Stimulated activated CD8-positive, alpha-beta memory T cell treated with anti-CD3 and anti-CD28 coated beads, Interleukin-4, amount 100 ng/mL, for 24 hours (primary cell): Measurements from ENCODE around the gene GPR32.
A peak's percentile ranks its signal among the peaks of the same experiment; 100 is the strongest.
"Not testable (repeated sequence)": the region's sequence is repeated elsewhere in the genome, so short reads cannot be mapped to it uniquely, and the experiment has no call there.

ENCODE experiments used
- DNase-seq: peaks from one replicate; pipeline ENCODE4 v3.0.0-alpha.2; 2020; ENCODE audit warnings: low read depth

GPR32 gene

DNA sequence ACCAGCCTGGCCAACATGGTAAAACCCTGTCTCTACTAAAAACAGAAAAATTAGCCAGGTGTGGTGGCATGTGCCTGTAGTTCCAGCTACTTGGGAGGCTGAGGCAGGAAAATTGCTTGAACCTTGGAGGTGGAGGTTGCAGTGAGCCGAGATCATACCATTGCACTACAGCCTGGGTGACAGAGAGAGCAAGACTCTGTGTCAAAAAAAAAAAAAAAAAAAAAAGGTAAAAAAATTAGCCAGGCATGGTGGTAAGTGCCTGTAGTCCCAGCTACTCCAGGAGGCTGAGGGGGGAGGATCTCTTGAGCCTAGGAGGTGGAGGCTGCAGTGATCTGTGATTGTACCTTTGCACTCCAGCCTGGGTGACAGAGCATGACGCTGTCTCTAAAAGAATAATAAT lies at the start of gene GPR32:
Gene GPR32, plus strand, starts transcription at position 301 of the 400 bp plus-strand sequence. CDS start 137 bp downstream, outside the sequence.
- DNase-seq: not testable (repeated sequence)

DNA sequence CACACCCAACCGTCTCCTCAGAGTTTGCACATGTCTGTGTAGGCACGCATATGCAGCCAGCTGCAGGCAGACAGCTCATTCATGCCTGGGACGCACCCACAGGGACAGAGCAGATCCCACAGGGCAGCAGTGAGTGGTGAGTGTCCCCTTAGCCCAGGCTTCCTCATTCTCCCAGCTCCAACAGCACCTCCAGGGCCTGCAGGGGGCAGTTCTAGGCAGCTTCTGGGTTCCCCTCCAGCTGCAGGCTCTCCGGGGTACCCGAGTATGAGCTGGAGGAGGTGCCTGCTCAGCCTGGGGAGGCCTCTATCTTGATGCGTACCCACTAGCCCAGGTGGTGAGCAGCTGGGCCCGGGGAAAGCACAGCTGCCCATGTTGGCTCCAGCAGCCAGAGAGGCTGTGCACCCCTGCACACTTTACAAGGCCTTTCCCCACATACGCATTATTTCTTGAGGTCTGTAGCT lies 49.3 kb upstream of the GPR32 start:
- DNase-seq: no peak

DNA sequence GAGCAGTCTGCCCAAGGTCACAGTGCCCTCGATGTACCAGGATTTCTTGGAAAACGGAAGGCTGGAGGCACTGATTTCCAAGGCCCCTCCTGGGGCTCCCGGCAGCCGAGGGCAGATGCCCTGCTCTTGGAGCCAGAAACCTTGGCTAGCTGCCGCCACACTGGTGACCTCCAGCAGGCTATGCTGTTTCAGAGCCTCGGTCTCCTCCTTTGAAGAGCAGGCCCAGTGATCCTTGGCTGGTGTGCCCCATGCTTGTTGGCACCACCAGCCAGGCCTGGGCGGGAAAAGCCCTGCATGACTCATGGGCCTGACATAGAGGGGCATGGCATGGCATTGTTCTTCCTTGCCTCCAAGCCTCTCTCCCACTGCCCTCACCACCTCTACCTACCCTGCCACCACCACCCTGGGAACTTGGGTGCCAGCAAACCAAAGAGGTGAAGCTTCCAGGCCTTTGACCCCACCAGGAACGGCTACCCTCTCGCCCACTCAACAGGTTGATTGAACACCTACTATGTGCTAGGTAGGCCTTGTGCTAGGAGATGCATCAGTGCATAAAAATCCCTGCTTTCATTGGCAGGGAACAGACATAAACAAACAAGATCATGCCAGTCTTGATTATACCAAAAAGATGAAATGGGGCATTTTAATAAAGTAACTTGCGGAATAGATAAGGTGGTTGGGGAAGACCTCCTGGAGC lies 48.7 kb upstream of the GPR32 start:
- no peak for DNase-seq

DNA sequence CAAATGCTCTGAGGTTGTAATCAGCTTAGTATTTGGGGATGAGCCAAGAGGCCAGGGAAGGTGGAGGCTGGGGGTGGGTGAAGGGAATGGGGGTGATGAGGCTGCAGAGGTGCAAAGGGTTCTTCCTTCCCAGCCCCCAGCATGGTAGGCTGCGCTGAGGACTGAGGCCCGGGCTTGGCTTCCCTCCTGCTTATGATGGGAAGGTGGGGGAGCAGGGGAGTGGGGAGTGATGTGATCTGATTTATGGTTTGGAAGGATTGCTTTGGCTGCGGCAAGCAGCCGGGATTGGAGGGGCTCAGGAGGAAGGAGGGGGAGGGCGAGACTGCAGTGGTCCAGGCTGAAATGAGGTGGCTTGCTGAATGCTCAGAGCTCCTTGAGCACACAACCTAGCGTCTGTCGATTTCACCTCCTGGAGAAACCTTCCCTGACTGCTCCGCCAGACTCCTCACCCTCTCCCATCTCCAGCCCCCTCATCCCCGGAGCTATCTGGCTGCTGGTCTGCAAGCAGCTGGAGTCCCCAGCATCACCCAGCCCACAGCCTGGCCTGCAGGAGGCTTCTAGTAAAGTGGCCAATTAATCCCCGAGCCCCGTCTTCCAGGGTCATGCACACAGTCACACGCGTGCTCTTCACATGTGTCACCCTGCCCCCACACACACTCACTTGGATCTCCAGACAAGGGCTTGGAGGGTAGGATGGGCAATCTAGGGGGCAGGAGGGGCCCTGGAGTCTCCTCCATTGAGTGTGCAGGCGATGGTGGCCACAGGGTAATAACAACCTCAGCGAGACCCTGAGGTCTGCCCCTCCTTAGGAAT lies 47.9 kb upstream of the GPR32 start:
- DNase-seq: no peak

DNA sequence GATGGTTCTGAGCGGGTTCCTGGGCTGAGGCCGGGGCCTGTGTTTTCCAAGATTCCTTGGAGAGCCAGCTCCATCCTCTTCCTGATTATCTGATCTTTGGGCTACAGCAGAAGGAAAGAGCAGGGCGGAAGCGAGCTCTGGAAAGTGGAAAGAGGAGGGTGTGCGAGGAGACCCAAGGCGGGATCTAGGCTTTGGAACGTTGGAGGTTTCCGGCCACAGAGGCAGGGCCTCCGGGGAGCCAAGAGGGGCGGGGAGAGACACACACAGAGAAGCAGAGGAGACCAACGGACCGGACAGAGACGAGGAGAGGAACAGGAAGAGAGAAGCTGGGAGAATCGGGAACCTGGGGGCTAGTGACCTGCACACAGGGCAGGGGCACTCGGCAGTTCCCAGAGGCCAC lies 47.2 kb upstream of the GPR32 start, which contains the start of gene CLEC11A:
Gene CLEC11A, plus strand, starts transcription at position 296 of the 400 bp plus-strand sequence. CDS start 162 bp downstream, outside the sequence.
- DNase-seq: no peak

DNA sequence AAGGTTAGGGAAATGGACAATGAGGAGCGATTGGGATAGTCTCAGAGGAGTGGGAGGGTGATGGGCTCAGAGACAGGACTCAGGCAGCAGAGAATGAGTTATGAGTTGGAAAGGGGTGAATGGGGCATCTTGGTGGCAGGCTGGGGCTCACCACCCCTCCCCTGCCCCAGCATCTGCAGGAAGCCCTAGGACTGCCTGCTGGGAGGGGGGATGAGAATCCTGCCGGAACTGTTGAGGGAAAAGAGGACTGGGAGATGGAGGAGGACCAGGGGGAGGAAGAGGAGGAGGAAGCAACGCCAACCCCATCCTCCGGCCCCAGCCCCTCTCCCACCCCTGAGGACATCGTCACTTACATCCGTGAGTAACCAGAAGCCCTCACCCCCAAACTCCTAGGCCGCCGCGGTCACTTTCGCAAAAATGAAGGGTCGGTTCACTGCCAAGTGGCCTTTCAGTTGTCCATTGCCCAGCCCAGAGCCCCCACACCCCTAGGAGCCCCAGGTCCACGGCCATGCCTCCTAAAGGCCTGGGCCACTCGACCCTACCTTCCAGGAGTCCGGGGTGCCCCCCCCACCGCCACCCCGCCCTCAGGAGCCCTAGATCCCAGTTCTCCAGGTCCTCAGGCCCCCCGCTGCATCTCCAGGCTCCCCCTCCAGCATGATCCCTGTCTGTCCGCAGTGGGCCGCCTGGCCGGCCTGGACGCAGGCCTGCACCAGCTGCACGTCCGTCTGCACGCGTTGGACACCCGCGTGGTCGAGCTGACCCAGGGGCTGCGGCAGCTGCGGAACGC lies 46.3 kb upstream of the GPR32 start:
- no peak for DNase-seq

DNA sequence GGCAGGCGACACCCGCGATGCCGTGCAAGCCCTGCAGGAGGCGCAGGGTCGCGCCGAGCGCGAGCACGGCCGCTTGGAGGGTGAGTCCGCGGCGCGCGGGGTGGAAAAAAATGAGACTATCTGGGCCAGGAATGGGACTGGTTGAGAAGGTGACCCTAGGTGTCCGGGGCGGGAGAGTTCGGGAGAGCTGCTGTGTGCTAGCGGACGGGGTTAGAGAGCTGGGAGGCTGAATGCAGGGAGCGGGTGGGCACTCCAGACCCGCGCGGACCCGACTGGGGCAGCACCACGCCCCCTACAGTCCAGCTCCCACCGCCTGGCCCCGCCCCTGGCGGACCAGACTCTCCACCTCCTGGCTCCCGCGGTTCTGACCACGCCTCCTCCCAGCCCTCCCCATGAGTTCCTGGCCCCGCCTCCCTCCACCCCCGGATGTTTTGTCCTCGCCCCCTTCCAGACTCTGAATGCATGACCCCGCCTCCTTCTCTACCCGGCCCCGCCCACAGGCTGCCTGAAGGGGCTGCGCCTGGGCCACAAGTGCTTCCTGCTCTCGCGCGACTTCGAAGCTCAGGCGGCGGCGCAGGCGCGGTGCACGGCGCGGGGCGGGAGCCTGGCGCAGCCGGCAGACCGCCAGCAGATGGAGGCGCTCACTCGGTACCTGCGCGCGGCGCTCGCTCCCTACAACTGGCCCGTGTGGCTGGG lies 45.6 kb upstream of the GPR32 start:
- peak; percentile 94 for DNase-seq

DNA sequence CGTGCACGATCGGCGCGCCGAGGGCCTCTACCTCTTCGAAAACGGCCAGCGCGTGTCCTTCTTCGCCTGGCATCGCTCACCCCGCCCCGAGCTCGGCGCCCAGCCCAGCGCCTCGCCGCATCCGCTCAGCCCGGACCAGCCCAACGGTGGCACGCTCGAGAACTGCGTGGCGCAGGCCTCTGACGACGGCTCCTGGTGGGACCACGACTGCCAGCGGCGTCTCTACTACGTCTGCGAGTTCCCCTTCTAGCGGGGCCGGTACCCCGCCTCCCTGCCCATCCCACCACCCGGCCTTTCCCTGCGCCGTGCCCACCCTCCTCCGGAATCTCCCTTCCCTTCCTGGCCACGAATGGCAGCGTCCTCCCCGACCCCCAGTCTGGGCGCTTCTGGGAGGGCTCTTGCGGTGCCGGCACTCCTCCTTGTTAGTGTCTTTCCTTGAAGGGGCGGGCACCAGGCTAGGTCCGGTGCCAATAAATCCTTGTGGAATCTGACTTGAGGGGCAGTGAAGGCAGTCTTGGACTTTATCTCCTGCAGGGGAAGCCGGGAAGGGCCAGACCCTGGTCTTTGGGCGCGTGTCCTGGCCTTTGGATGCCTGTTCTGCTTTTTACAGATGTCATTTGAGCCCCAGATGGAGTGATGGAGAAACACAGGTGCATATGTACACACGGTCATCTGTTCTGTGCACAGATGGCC lies 44.9 kb upstream of the GPR32 start:
- no peak for DNase-seq

GRCh38 chr19:50725911-50726230 lies 44.4 kb upstream of the GPR32 start:
- no peak for DNase-seq

- peak; percentile 84 for DNase-seq
Measured at GRCh38 chr19:50728084-50728737, 42.1 kb upstream of the GPR32 start.

GRCh38 chr19:50729894-50730293 lies 40.4 kb upstream of the GPR32 start:
- DNase-seq: no peak

DNA sequence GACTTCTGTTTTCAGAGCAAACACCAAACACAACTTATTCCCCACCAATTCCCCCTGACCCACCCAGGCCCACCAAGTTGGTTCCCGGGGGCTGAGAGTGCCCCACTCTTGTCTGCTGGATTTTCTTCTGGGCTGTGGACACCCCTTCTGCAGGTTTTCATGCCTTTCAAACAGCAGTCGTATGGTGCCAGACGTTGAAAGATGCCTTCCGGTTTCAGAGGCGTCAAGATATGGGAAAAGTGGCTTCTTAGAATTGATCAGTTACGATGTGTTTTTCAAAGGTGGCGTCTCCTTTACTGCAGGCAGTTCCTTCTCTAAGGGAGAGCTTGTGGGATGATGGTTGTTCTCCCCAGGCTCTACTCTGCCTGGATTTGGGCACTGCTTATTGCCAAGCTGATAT lies 34.4 kb upstream of the GPR32 start:
- no peak for DNase-seq

GRCh38 chr19:50736338-50736737 lies 33.9 kb upstream of the GPR32 start:
- DNase-seq: no peak

DNA sequence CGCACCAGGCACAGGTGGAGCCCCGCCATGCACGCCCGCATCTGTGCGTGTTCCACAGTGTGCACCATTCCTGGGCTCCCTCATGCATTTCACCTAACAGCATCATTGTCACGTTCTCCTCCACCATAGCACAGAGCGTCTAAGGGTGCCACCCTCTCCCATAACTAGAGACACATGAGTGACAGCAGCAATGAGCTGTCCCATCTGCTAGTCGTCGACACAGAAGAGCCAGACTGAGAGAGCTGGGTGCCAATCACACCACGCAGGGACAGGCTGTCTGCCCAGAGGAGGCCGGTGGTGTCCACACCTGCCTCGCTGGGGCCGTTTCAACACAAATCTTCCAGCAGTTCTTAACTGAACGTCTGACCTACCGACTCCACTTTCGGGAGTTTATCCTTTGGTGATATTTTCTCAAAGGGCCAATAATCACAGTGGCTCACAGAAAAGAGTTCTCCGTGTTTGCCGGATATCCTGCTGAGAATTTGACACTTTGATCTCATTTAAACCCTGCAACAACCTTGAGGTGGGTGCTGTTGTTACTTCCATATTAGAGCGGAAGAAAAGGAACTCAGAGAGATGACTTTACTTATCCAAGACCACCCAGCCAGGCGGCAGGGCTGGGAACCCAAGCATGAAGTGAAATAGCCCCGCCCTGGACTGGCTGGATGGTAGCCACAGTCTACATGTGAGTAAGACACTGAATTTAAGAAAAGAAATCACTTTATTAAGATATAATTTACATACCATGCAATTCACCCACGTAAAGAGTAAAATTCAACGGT lies 30.9 kb upstream of the GPR32 start:
- DNase-seq: no peak

GRCh38 chr19:50739914-50740426 lies 30.3 kb upstream of the GPR32 start:
- no peak for DNase-seq

GRCh38 chr19:50741179-50741933 lies 28.9 kb upstream of the GPR32 start:
- no peak for DNase-seq

- no peak for DNase-seq
Measured at GRCh38 chr19:50743537-50743936, 26.7 kb upstream of the GPR32 start.

- no peak for DNase-seq
Measured at GRCh38 chr19:50745221-50745620, 25.0 kb upstream of the GPR32 start.

GRCh38 chr19:50747141-50747540 lies 23.1 kb upstream of the GPR32 start:
- DNase-seq: not testable (repeated sequence)
